HG03442 (cell line): ENCODE results near the gene NID1.

Experiments
- ATAC-seq: cut with Tn5 transposase; IDR thresholded peaks from one replicate; pipeline ENCODE4 v1.9.1; 2021; ENCODE audit warnings: mild to moderate bottlenecking, moderate library complexity; ENCODE audit not compliant: unreplicated experiment

The NID1 gene

GRCh38 chr1:236066828-236067386, 2.0 kb upstream of the NID1 start:
- ATAC-seq: peak; percentile 82

GRCh38 chr1:236066054-236066453, 1.2 kb upstream of the NID1 start:
- ATAC-seq: no peak

DNA sequence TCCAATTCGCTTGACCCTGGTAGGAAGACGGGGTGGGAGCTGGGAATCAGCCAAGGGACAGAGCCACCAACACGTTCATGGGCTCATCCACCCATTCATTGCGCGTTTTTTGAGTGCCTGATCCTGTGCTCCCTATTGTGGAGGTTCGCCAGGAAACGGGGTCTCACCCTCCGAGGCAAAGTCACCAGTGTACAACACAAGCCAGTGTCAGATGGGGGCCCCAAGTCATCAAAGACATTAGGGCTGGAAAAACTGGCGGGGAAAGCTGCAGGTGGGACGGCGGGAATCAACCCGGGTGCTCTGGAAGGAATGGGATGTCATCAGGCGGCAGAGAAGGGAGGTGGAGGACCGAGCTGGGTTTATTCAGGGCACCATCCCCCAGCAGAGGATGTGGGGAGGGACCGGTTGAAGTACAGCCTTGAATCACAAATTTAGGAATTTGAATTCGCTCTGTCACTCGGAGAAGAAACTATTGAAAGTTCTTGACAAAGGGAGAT, 667 bp upstream of the NID1 start:
- no peak for ATAC-seq

GRCh38 chr1:236063919-236064673, 794 bp downstream of the NID1 start:
- ATAC-seq: no peak

DNA sequence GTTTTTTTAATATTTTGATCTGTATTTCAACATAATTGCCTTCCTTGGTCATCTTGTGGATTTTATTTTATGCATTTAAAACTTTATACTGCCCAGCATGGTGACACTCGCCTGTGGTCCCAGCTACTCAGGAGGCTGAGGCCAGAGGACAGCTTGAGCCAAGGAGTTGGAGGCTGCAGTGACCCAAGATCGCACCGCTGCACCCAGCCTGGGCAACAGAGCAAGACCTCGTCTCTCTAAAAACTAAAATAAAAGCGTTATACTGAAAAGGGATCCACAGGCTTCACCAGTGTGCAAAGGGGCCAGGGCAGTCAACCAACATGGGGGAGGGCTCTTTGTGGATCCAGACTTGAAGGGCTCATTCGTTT, 1.4 kb downstream of the NID1 start:
- no peak for ATAC-seq

DNA sequence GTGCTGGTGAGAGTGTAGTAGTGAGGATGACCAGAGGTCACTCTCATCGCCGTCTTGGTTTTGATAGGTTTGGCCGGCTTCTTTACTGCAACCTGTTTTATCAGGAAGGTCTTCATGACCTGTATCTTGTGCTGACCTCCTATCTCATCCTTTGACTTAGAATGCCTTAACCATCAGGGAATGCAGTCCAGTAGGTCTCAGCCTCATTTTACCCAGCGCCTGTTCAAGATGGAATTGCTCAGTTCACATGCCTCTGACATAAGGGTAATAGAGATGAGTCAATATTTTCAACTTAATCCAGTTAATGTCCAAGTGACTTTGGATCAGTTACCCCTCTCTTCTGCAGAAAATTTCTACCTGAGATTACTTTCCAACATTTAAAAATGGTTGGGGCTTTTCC, 4.6 kb downstream of the NID1 start:
- no peak for ATAC-seq

GRCh38 chr1:236059011-236059410, 5.9 kb downstream of the NID1 start:
- no peak for ATAC-seq

DNA sequence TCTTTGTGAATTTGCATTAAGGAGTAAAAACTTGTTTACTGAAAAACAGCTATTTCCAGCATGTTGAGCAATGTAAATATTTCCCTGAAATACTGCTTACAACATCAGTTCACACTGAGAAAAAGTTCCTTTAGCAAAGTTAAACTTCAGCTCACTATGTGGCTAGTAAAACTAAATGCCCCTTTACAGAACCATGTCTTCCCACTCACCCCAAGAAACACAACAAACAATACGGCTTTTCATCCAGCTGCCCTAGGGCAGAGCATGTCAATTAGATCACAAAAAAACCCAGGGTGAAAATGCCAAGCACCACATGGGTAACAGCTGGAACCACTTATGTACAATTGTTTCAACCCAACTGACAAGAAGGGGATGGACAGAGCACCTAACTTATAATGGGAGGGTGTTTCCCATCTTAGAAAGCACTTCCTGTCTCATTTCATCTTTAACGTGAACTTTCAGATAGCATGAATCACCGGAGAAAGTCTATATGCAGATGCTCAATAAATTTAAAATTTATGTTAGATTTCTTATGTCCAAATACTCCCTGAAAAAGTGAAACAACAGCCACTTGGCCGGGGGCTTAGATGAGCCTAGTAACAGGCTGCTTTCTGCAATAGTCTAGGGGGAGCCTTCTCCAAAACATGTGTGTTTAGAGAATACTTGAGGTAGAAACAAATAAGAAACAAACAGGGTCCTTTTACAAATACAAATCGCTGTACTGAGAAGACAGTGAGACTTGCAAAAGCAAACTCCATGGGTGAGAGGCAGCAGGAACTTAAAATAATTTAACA, 6.6 kb downstream of the NID1 start:
- peak; percentile 86 for ATAC-seq

- no peak for ATAC-seq
Measured at GRCh38 chr1:236057546-236057945, 7.3 kb downstream of the NID1 start.

GRCh38 chr1:236052232-236052993, 12.5 kb downstream of the NID1 start:
- ATAC-seq: no peak

DNA sequence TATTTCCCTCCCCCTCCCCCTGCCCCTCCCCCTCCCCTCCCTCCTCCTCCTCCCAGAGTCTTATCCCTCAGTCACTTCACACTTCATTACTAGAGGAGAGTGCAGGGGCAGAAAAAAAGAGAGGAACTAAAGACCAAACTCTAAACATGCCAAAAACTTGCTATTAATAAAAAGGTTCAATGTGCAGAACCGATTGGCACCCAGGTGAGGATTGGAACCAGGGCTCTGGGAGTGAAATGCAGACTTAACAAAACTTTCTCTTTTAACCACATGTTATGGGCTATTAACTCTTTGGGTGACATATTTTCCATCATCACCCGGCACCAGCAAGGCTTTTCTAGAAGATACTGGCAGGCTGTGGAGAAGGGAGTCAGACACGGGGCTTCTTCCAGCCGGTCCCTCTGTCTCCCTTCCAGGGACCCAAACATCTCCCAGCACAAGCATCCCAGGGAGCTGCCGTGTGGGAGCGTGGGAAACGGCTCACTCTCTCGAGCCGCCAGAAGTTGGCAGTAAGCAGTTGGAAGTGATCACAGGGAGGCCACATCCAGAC, 13.6 kb downstream of the NID1 start:
- no peak for ATAC-seq

- ATAC-seq: no peak
Measured at GRCh38 chr1:236045771-236046170, 19.1 kb downstream of the NID1 start.

- ATAC-seq: no peak
Measured at GRCh38 chr1:236044341-236044740, 20.5 kb downstream of the NID1 start.

- no peak for ATAC-seq
Measured at GRCh38 chr1:236041631-236042618, 23.0 kb downstream of the NID1 start.

DNA sequence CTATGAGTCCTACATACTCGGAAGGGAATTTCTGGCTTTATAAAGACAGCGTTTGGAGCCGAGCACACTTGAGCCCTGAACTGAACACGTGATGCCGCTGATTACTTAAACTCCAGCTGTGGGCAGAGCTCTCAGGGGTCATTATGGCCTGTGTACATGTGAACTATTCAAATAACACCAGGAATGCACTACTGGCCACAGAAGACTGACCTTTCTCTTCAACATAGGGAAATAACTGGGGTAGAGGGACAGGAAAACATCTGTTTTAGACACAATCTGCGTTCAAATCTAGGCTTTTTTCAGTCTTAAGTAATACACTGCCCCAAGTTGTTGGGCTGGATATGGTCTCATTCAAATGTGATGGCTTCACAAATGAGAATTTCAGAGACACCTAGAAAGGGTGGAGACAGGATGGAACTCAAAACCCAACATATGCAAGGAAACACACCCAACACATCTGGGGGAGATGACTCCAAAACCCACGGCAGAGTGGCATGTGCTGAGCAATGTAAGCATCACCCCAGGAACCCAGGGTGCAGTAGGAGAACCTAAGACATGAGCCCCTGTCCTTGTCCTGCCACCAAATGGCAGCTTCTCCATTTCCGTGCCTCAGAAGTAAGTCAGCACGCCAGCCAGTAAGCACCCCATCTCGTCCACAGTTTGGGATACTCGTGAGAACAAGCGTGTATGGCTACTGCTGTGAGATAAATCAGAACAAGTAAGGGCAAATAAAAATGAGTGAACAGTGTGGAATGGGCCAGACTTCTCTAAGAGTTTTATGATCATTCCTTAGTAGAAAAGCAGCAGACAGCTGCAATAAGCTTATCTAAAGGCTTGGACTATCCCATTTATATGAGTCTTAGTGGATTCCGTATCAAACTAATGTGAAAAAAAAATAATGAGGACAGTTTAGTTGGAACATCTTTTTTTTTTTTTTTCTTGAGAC, 24.9 kb downstream of the NID1 start:
- no peak for ATAC-seq

DNA sequence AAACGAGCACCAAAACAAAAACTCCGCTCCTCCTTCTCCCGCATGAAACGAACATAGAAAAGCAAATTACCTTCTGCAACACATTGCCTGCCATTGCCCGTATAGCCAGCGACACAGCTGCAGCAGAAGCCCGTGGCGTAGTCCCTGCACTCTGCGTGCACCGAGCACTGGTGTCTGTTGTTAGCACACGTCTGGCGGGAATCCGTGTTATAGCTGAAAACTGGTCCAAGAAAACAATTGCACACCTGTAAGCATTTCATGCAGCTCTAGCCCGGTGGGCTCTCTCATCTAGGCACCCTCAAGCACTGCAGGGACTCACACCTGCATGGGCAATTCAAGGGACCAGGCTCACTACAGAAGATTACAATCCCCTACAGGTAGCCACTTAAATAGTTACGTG, 26.9 kb downstream of the NID1 start:
- no peak for ATAC-seq

DNA sequence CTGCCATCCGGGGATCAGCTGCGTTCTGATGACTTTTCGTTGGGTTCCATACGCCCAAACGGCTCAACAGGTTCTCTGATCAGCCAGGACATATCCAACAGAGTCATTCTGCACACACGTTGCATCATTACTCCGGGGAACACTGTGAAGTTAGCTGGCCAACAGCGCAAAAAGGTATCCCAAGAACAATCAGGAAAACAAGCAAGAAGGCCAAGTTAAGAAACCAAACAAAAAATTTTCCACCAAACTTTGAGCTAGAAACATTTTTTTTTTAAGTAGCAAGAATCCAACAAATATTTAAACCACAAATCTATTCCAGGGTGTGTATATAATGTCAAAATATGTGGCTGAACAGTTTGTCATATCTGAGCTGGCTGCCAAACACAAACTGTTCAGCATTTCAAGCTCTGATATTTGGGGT, 29.2 kb downstream of the NID1 start:
- ATAC-seq: no peak

DNA sequence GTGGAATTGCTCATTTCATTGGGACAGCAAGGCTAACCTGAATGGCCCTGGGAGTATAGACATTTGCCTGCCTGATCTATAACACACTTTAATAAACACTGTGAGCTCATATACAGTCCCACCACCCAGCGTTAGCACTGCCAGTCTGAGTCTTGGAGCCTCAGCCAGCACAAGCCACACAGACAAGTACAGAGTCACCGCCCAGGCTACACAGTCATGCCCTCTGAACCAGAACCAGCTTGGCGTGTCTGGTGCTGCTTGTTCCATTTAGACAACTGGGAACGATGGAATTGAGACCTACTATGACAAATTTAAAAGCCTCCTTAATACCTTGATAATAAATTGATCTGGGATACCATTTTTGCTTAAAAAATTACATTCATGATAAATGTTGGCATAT, 31.6 kb downstream of the NID1 start:
- ATAC-seq: no peak

- no peak for ATAC-seq
Measured at GRCh38 chr1:236030534-236030933, 34.4 kb downstream of the NID1 start.
